GM12892 (cell line): Measurements from ENCODE around the gene SIPA1L3.

Source experiments
- POLR2A ChIP-seq: IDR thresholded peaks from 2 replicates; pipeline ENCODE4 v1.6.1; 2011; ENCODE audit warnings: low read depth, low read length, control low read depth
- POLR2AphosphoS5 ChIP-seq: IDR thresholded peaks from 2 replicates; pipeline ENCODE4 v1.6.1; 2011; ENCODE audit warnings: low read depth, low read length, control low read depth
- TAF1 ChIP-seq: IDR thresholded peaks from 2 replicates; pipeline ENCODE4 v1.6.1; 2011; ENCODE audit warnings: low read depth, mild to moderate bottlenecking, control low read depth, low read length, borderline replicate concordance

GRCh38 chr19:38118176-38118575 is 211.2 kb downstream of the SIPA1L3 start:
- TF ChIP-seq POLR2AphosphoS5 (no peak), POLR2A (no peak), TAF1 (no peak)
